Caco-2 (cell line): ENCODE results near the gene PLEKHM1. TPM values are rescaled to one million over a fixed set of nuclear protein-coding genes. Genes with fewer than 3 reads are reported as not detected.

Experiments used
- BruUV-seq: library from RNA; stranded (reverse); fragments of 400-500 nt; replicated peaks from 2 replicates; lab custom pipeline; 2021; lab: Mats Ljungman, UMichigan
- CTCF ChIA-PET: fragments of 300-600 bp; sonication (Branson Sonifier 250); formaldehyde crosslinking; loops from one replicate; lab custom pipeline; 2022; ENCODE audit warnings: antibody characterized with exemption; lab: Charles Lee
- POLR2A ChIA-PET: fragments of 300-600 bp; sonication (Branson Sonifier 250); formaldehyde crosslinking; loops from one replicate; lab custom pipeline; 2022; ENCODE audit warnings: antibody characterized with exemption; lab: Charles Lee
- DNase-seq, 2 experiments: peaks; one replicate each; pipeline versions ENCODE4 v3.0.0 to v3.0.0-alpha.2; 2020 to 2022
- H3K27me3 ChIP-seq: replicated peaks from 2 replicates; pipeline ENCODE4 v1.6.0; 2011; ENCODE audit warnings: low read length; ENCODE audit not compliant: control insufficient read depth, insufficient read depth
- H3K36me3 ChIP-seq: 2 replicates; pipeline ENCODE4 v1.5.1; 2011; ENCODE audit warnings: low read length; ENCODE audit not compliant: control insufficient read depth, insufficient read depth
- H3K4me1 ChIP-seq: fragments of 250-450 bp; sonication (Bioruptor Pico); 2 replicates; pipeline ENCODE4 v1.5.1; 2020; ENCODE audit warnings: mild to moderate bottlenecking
- H3K4me3 ChIP-seq: 2 replicates; pipeline ENCODE4 v1.5.1; 2011; ENCODE audit warnings: low read depth, mild to moderate bottlenecking, control low read depth, low read length
- H3K9me3 ChIP-seq: fragments of 250-450 bp; sonication (Bioruptor Pico); 2 replicates; pipeline ENCODE4 v1.5.1; 2020; ENCODE audit warnings: mild to moderate bottlenecking, moderate library complexity
- H3K27ac Mint-ChIP-seq: one replicate; pipeline ENCODE4 v1.8.0; 2022; ENCODE audit warnings: mixed read lengths; ENCODE audit not compliant: unreplicated experiment
- H3K27me3 Mint-ChIP-seq: one replicate; pipeline ENCODE4 v1.8.0; 2022; ENCODE audit warnings: mixed read lengths; ENCODE audit not compliant: insufficient read depth, unreplicated experiment
- H3K36me3 Mint-ChIP-seq: one replicate; pipeline ENCODE4 v1.8.0; 2022; ENCODE audit warnings: mild to moderate bottlenecking, mixed read lengths; ENCODE audit not compliant: insufficient read depth, unreplicated experiment
- H3K4me1 Mint-ChIP-seq: one replicate; pipeline ENCODE4 v1.8.0; 2022; ENCODE audit warnings: low read depth, mixed read lengths; ENCODE audit not compliant: unreplicated experiment
- H3K4me3 Mint-ChIP-seq: one replicate; pipeline ENCODE4 v1.8.0; 2022; ENCODE audit warnings: mild to moderate bottlenecking, moderate library complexity, mixed read lengths; ENCODE audit not compliant: unreplicated experiment
- H3K9me3 Mint-ChIP-seq: one replicate; pipeline ENCODE4 v1.8.0; 2022; ENCODE audit warnings: mixed read lengths; ENCODE audit not compliant: unreplicated experiment
- CTCF ChIP-seq, 2 experiments: fragments of 200-600 bp in 1 of 2; IDR thresholded peaks; 1 replicate in 1 of 2; 2 replicates in 1 of 2; pipeline versions ENCODE4 v1.5.1 to v1.8.0; 2011 to 2022; ENCODE audit warnings: antibody characterized with exemption in 1 of 2, control low read depth in 1 of 2, inconsistent platforms in 1 of 2, low read depth in 1 of 2, low read length in 1 of 2, mild to moderate bottlenecking in 1 of 2, moderate library complexity in 1 of 2; ENCODE audit not compliant: insufficient read depth in 1 of 2, severe bottlenecking in 1 of 2, unreplicated experiment in 1 of 2
- intact Hi-C: fragments of 100-400 bp; cut with micrococcal nuclease; formaldehyde crosslinking; loops from one replicate; pipeline ENCODE4 v1.10.0; 2022; ENCODE audit not compliant: unreplicated experiment
- total RNA-seq: library from RNA; stranded (reverse); gene quantifications from 2 replicates; pipeline ENCODE4 v1.2.3, GENCODE V29; 2022

The PLEKHM1 gene
- total RNA-seq, 1 experiment from 2014 or later, result 30.4 TPM

GRCh38 chr17:45436625-45437464 is 53.7 kb downstream of the PLEKHM1 start:
- Histone ChIP-seq H3K4me3 (no peak overlapping the region), H3K36me3 (no peaks in the 10 kb centered on the region), H3K4me1 (peaks cover 5% of the 10 kb centered on the region; the same call in 1 of the 2 replicates), H3K9me3 (no peaks in the 10 kb centered on the region), H3K27me3 (no peaks in the 10 kb centered on the region)
- DNase-seq, result no peak
- H3K27ac Mint-ChIP-seq, result no peak overlapping the region
- H3K36me3 Mint-ChIP-seq, result peaks cover 4% of the 10 kb centered on the region
- H3K4me1 Mint-ChIP-seq, result peaks cover 8% of the 10 kb centered on the region
- CTCF ChIA-PET, result no interaction called here
- intact Hi-C loops, result no loop called here
- no peak overlapping the region for H3K4me3 Mint-ChIP-seq
- POLR2A ChIA-PET, result no interaction called here
- no peak for TF ChIP-seq CTCF (IDR thresholded peaks at IDR 0.05; ENCODE audit: insufficient read depth in 1 of 2, low read depth in 1 of 2, low read length in 1 of 2, severe bottlenecking in 1 of 2, unreplicated experiment in 1 of 2)
- H3K27me3 Mint-ChIP-seq, result no peaks in the 10 kb centered on the region
- no peaks in the 10 kb centered on the region for H3K9me3 Mint-ChIP-seq
- no TSS peak for BruUV-seq

- intact Hi-C loops, result no loop called here
- peaks cover 8% of the 10 kb centered on the region for H3K4me1 Mint-ChIP-seq
- peaks cover 5% of the 10 kb centered on the region; the same call in 1 of the 2 replicates for H3K4me1 ChIP-seq
- no peaks in the 10 kb centered on the region for H3K9me3 ChIP-seq
- BruUV-seq, result no TSS peak
- peak in 1 of 2 experiments; percentile 56 for DNase-seq
- H3K9me3 Mint-ChIP-seq, result no peaks in the 10 kb centered on the region
- ChIA-PET POLR2A (no interaction called here), CTCF (no interaction called here)
- H3K4me3 Mint-ChIP-seq, result no peak overlapping the region
- H3K4me3 ChIP-seq, result no peak overlapping the region
- H3K36me3 Mint-ChIP-seq, result peaks cover 8% of the 10 kb centered on the region
- H3K27me3 Mint-ChIP-seq, result no peaks in the 10 kb centered on the region
- H3K27me3 ChIP-seq, result no peaks in the 10 kb centered on the region
- no peak for TF ChIP-seq CTCF (IDR thresholded peaks at IDR 0.05; ENCODE audit: insufficient read depth in 1 of 2, low read depth in 1 of 2, low read length in 1 of 2, severe bottlenecking in 1 of 2, unreplicated experiment in 1 of 2)
- H3K36me3 ChIP-seq, result no peaks in the 10 kb centered on the region
- H3K27ac Mint-ChIP-seq, result no peak overlapping the region
Measured at GRCh38 chr17:45436161-45436560, 54.4 kb downstream of the PLEKHM1 start.

GRCh38 chr17:45435481-45435880 is 55.0 kb downstream of the PLEKHM1 start:
- no peak for TF ChIP-seq CTCF (IDR thresholded peaks at IDR 0.05; ENCODE audit: insufficient read depth in 1 of 2, low read depth in 1 of 2, low read length in 1 of 2, severe bottlenecking in 1 of 2, unreplicated experiment in 1 of 2)
- H3K27me3 ChIP-seq, result no peaks in the 10 kb centered on the region
- H3K4me1 ChIP-seq, result peaks cover 8% of the 10 kb centered on the region; the same call in 1 of the 2 replicates
- ChIA-PET POLR2A (no interaction called here), CTCF (interaction anchor here (0.7 kb wide), 1 partner anchor 94 kb away, joined by 3 read pairs; no protein-coding TSS in a partner anchor)
- H3K36me3 ChIP-seq, result no peaks in the 10 kb centered on the region
- no peak overlapping the region for H3K4me3 ChIP-seq
- no peaks in the 10 kb centered on the region for H3K9me3 ChIP-seq
- Mint-ChIP-seq H3K9me3 (no peaks in the 10 kb centered on the region), H3K36me3 (peaks cover 9% of the 10 kb centered on the region), H3K27ac (no peak overlapping the region), H3K27me3 (no peaks in the 10 kb centered on the region), H3K4me3 (no peak overlapping the region), H3K4me1 (peaks cover 8% of the 10 kb centered on the region)
- no TSS peak for BruUV-seq
- intact Hi-C loops, result no loop called here
- no peak for DNase-seq
